ENCODE results near the gene CEACAM16. TPM values are rescaled to one million over a fixed set of nuclear protein-coding genes. Genes with fewer than 3 reads are reported as not detected.

CEACAM16 gene
- polyA plus RNA-seq, 1 donor (not counting 4 experiments of a cell fraction or from before 2014, with no cell fraction given) = not detected

DNA sequence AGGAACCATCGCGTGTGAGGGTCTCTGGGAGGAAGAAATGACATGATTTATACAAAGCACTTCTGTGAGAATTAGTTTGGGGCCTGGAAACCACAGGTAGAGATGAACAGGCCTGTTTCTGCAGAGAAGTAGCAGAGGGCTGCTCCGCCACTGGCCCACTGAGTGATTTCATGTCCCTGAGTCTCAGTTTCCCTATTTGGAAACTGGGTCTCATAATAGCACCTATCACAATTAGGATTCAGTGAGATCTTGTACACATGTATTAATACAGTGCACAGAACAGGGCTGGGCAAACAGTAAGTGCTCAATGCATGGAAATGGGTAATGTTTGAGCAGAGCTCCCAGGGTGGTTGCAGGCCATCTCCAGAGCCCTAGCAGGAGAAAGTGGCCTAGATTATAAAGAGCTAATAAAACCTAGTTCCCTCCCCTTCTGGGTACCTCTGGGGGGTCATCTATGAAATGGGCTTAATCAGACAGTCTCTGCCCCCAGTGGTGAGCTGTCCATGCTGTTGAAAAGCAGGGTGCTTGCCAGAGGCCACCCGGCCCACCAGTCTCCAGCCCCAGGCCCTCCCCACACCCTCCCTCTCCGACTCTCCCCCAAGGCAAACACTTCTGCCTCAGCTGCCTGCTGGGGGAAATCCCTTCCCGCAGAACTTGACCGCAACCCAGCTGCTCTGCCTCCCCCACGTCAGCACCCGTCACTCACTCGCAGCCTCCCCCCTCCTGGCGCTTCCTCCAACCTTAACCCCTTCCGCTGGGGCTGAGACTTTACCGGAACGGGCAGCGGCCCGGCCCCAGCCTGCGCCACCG, 54.1 kb downstream of the CEACAM16 start:
- FAIRE-seq = peak; percentile 87
- no peaks in the 10 kb centered on the region for H4K20me1 ChIP-seq (ENCODE audit: control insufficient read depth, extremely low read depth, insufficient read depth, low read length)

DNA sequence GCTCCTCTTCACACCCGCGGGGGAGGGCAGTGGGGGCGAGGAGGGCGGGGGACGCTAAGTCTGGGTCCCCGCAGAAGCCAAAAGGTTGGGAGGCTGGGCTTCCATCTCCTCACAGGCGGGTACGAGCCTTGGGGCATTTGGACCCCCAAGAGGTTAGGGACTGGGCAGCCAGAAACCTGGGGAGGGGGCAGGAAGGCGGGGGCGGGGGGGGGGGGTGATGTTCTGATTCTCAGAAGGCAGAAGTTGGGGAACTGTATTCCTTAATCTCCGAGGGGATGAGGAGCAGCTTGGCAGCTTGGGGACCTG, 54.6 kb downstream of the CEACAM16 start:
- no peak overlapping the region for H2AFZ ChIP-seq (ENCODE audit: control insufficient read depth, low read length)
- peak overlapping the region; percentile 93 for H3K4me2 ChIP-seq (ENCODE audit: control insufficient read depth, extremely low read depth, insufficient read depth, low read depth, low read length)
- dilution Hi-C loops (cut with MboI; ENCODE audit: extremely low pct_ligation_motif_present, low sequenced_read_pairs) = no loop called here
- peaks cover 23 to 26% of the 10 kb centered on the region in 2 experiments for H3K36me3 ChIP-seq (ENCODE audit: control insufficient read depth in 2 of 2, extremely low read depth in 1 of 2, insufficient read depth in 2 of 2, low read length in 2 of 2)
- no peaks in the 10 kb centered on the region for H4K20me1 ChIP-seq (ENCODE audit: control insufficient read depth, extremely low read depth, insufficient read depth, low read length)
- H3K9me3 ChIP-seq (ENCODE audit: control insufficient read depth, low read depth, low read length) = no peaks in the 10 kb centered on the region
- FAIRE-seq = no peak
- H3K9ac ChIP-seq (ENCODE audit: control insufficient read depth, extremely low read depth, insufficient read depth, low read length) = peak overlapping the region; percentile 77
- peaks cover 4% of the 10 kb centered on the region for H3K9me1 ChIP-seq (ENCODE audit: control insufficient read depth, extremely low read depth, insufficient read depth, low read length)
- no peak for DNase-seq (ENCODE audit: low read depth, low spot score)
- no peaks in the 10 kb centered on the region for H3K27me3 ChIP-seq (ENCODE audit: control insufficient read depth, extremely low read depth, insufficient read depth, low read length)
- H3K79me2 ChIP-seq (ENCODE audit: control insufficient read depth, insufficient read depth, low read length) = peaks cover 16% of the 10 kb centered on the region
- peaks cover 35% of the 10 kb centered on the region for H3K4me1 ChIP-seq (ENCODE audit: control insufficient read depth, extremely low read depth, insufficient read depth, low read length)
- H3K27ac ChIP-seq (ENCODE audit: control insufficient read depth, insufficient read depth, low read length) = peak overlapping the region; percentile 83
- TF ChIP-seq, protein P1, sequence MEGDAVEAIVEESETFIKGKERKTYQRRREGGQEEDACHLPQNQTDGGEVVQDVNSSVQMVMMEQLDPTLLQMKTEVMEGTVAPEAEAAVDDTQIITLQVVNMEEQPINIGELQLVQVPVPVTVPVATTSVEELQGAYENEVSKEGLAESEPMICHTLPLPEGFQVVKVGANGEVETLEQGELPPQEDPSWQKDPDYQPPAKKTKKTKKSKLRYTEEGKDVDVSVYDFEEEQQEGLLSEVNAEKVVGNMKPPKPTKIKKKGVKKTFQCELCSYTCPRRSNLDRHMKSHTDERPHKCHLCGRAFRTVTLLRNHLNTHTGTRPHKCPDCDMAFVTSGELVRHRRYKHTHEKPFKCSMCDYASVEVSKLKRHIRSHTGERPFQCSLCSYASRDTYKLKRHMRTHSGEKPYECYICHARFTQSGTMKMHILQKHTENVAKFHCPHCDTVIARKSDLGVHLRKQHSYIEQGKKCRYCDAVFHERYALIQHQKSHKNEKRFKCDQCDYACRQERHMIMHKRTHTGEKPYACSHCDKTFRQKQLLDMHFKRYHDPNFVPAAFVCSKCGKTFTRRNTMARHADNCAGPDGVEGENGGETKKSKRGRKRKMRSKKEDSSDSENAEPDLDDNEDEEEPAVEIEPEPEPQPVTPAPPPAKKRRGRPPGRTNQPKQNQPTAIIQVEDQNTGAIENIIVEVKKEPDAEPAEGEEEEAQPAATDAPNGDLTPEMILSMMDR (optimal IDR thresholded peaks at IDR 0.05 in 1 of 3, IDR thresholded peaks at IDR 0.05 in 1 of 3, conservative IDR thresholded peaks at IDR 0.05 in 1 of 3; ENCODE audit: extremely low read depth in 1 of 3, insufficient read depth in 2 of 3, low read length in 3 of 3) = no peak
- no peak for TF ChIP-seq EZH2 (IDR thresholded peaks at IDR 0.05; ENCODE audit: low read length)
- H3K4me3 ChIP-seq (ENCODE audit: control insufficient read depth in 2 of 3, extremely low read depth in 1 of 3, insufficient read depth in 2 of 3, low read depth in 1 of 3, low read length in 3 of 3) = peak overlapping the region; percentile 28 to 62 (median 58)

More for the DNA sequence above, 54.1 kb downstream of the CEACAM16 start:
- Histone ChIP-seq H3K4me1 (ENCODE audit: control insufficient read depth, extremely low read depth, insufficient read depth, low read length) (peaks cover 37% of the 10 kb centered on the region), H3K9me3 (ENCODE audit: control insufficient read depth, low read depth, low read length) (no peaks in the 10 kb centered on the region), H3K36me3 (ENCODE audit: control insufficient read depth in 2 of 2, extremely low read depth in 1 of 2, insufficient read depth in 2 of 2, low read length in 2 of 2) (peaks cover 20 to 23% of the 10 kb centered on the region in 2 experiments), H3K27me3 (ENCODE audit: control insufficient read depth, extremely low read depth, insufficient read depth, low read length) (no peaks in the 10 kb centered on the region), H2AFZ (ENCODE audit: control insufficient read depth, low read length) (no peak overlapping the region), H3K4me2 (ENCODE audit: control insufficient read depth, extremely low read depth, insufficient read depth, low read depth, low read length) (peak overlapping the region; percentile 35), H3K9ac (ENCODE audit: control insufficient read depth, extremely low read depth, insufficient read depth, low read length) (peak overlapping the region; percentile 77), H3K4me3 (ENCODE audit: control insufficient read depth in 2 of 3, extremely low read depth in 1 of 3, insufficient read depth in 2 of 3, low read depth in 1 of 3, low read length in 3 of 3) (peak overlapping the region in 1 of 3 experiments; percentile 37), H3K27ac (ENCODE audit: control insufficient read depth, insufficient read depth, low read length) (peak overlapping the region; percentile 19), H3K79me2 (ENCODE audit: control insufficient read depth, insufficient read depth, low read length) (peaks cover 16% of the 10 kb centered on the region), H3K9me1 (ENCODE audit: control insufficient read depth, extremely low read depth, insufficient read depth, low read length) (peaks cover 4% of the 10 kb centered on the region)
- dilution Hi-C loops (cut with MboI; ENCODE audit: extremely low pct_ligation_motif_present, low sequenced_read_pairs) = no loop called here
- no peak for TF ChIP-seq EZH2 (IDR thresholded peaks at IDR 0.05; ENCODE audit: low read length)
- TF ChIP-seq, protein P1 (optimal IDR thresholded peaks at IDR 0.05 in 1 of 3, IDR thresholded peaks at IDR 0.05 in 1 of 3, conservative IDR thresholded peaks at IDR 0.05 in 1 of 3; ENCODE audit: extremely low read depth in 1 of 3, insufficient read depth in 2 of 3, low read length in 3 of 3) = no peak
- no peak for DNase-seq (ENCODE audit: low read depth, low spot score)
